ENCODE data around the gene PLPPR1. TPM values are rescaled to one million over a fixed set of nuclear protein-coding genes. Genes with fewer than 3 reads are reported as not detected.

PLPPR1 gene
- total RNA-seq, 1 experiment from 2014 or later: not detected

DNA sequence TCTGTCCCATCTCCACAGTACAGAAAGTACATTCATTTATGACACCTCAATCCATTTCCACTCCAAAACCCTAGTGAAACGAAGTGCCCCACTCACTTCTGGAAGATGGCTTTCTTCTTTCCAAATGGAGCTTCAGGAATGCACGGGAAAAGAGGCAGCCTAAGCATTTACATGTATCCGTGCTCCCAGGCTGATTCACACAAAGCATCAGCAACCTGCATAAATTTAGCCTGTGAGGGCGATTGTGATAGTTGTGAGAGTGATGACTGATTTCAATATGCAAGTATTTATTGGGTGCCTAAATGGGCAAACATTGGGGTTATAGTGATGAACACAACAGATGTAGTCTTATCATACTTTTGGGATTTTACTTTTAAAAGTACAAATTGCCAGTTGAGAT, 86.6 kb downstream of the PLPPR1 start:
- Histone ChIP-seq H3K9me3 (ENCODE audit: control insufficient read depth in 1 of 2, insufficient read depth in 1 of 2, low read depth in 1 of 2, low read length in 2 of 2) (no peaks in the 10 kb centered on the region), H4K20me1 (ENCODE audit: insufficient read depth) (no peaks in the 10 kb centered on the region), H3K4me3 (replicated peaks in 1 of 2; ENCODE audit: low read depth in 1 of 2, low read length in 2 of 2) (no peak overlapping the region), H3K9ac (ENCODE audit: low read length) (no peak overlapping the region), H3K4me2 (ENCODE audit: low read length) (no peak overlapping the region), H3K9me2 (ENCODE audit: insufficient read depth) (no peaks in the 10 kb centered on the region), H3K27me3 (ENCODE audit: insufficient read depth, low read length) (peaks cover 6% of the 10 kb centered on the region; the same call in 1 of the 2 replicates), H3K4me1 (ENCODE audit: control insufficient read depth in 1 of 2, insufficient read depth in 2 of 2, low read length in 2 of 2) (no peaks in the 10 kb centered on the region), H3K79me2 (ENCODE audit: insufficient read depth, low read length) (no peaks in the 10 kb centered on the region), H3K36me3 (ENCODE audit: control insufficient read depth in 1 of 2, insufficient read depth in 2 of 2, low read length in 2 of 2) (no peaks in the 10 kb centered on the region), H3K27ac (ENCODE audit: low read depth, low read length) (no peak overlapping the region), H2AFZ (ENCODE audit: low read depth, low read length, poor library complexity, severe bottlenecking) (no peak overlapping the region)
- ChIA-PET RAD21 (ENCODE audit: low non-redundant PET in 1 of 2, low total read pairs in 2 of 2, uncharacterized antibody in 2 of 2, unreplicated experiment in 2 of 2) (no interaction called here), CTCF (no interaction called here), POLR2A (no interaction called here)
- ATAC-seq: no peak
- no peak for DNase-seq (ENCODE audit: low read depth, low spot score)
- TF ChIP-seq JUND (IDR thresholded peaks at IDR 0.05) (no peak), TCF7L2 (IDR thresholded peaks at IDR 0.05; ENCODE audit: borderline replicate concordance, extremely low read depth, insufficient read depth, insufficient read length) (no peak), ZNF274 (IDR thresholded peaks at IDR 0.05; ENCODE audit: low read depth, low read length) (no peak), EGR1 (IDR thresholded peaks at IDR 0.05; ENCODE audit: low read depth) (no peak), EZH2phosphoT487 (IDR thresholded peaks at IDR 0.05; ENCODE audit: borderline replicate concordance) (no peak), ZFX (IDR thresholded peaks at IDR 0.05) (no peak), FOSL1 (IDR thresholded peaks at IDR 0.05; ENCODE audit: low read depth) (no peak), SIN3A (IDR thresholded peaks at IDR 0.05; ENCODE audit: low read depth) (no peak), CBX3 (IDR thresholded peaks at IDR 0.05; ENCODE audit: low read depth) (no peak), ELF1 (IDR thresholded peaks at IDR 0.05; ENCODE audit: borderline replicate concordance, low read depth) (no peak), CEBPB (IDR thresholded peaks at IDR 0.05; ENCODE audit: low read depth) (no peak), SP1 (IDR thresholded peaks at IDR 0.05; ENCODE audit: low read depth) (no peak), SRF (IDR thresholded peaks at IDR 0.05; ENCODE audit: low read depth) (no peak)
- TF ChIP-seq, protein P1, sequence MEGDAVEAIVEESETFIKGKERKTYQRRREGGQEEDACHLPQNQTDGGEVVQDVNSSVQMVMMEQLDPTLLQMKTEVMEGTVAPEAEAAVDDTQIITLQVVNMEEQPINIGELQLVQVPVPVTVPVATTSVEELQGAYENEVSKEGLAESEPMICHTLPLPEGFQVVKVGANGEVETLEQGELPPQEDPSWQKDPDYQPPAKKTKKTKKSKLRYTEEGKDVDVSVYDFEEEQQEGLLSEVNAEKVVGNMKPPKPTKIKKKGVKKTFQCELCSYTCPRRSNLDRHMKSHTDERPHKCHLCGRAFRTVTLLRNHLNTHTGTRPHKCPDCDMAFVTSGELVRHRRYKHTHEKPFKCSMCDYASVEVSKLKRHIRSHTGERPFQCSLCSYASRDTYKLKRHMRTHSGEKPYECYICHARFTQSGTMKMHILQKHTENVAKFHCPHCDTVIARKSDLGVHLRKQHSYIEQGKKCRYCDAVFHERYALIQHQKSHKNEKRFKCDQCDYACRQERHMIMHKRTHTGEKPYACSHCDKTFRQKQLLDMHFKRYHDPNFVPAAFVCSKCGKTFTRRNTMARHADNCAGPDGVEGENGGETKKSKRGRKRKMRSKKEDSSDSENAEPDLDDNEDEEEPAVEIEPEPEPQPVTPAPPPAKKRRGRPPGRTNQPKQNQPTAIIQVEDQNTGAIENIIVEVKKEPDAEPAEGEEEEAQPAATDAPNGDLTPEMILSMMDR (IDR thresholded peaks at IDR 0.05 in 2 of 3, conservative IDR thresholded peaks at IDR 0.05 in 1 of 3; ENCODE audit: borderline replicate concordance in 1 of 3, insufficient read depth in 1 of 3, low read depth in 2 of 3, low read length in 2 of 3): no peak
- TF ChIP-seq, protein P2, sequence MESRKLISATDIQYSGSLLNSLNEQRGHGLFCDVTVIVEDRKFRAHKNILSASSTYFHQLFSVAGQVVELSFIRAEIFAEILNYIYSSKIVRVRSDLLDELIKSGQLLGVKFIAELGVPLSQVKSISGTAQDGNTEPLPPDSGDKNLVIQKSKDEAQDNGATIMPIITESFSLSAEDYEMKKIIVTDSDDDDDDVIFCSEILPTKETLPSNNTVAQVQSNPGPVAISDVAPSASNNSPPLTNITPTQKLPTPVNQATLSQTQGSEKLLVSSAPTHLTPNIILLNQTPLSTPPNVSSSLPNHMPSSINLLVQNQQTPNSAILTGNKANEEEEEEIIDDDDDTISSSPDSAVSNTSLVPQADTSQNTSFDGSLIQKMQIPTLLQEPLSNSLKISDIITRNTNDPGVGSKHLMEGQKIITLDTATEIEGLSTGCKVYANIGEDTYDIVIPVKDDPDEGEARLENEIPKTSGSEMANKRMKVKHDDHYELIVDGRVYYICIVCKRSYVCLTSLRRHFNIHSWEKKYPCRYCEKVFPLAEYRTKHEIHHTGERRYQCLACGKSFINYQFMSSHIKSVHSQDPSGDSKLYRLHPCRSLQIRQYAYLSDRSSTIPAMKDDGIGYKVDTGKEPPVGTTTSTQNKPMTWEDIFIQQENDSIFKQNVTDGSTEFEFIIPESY (IDR thresholded peaks at IDR 0.05; ENCODE audit: extremely low read depth, insufficient replicate concordance, low read length): no peak
- TF ChIP-seq, protein P3, sequence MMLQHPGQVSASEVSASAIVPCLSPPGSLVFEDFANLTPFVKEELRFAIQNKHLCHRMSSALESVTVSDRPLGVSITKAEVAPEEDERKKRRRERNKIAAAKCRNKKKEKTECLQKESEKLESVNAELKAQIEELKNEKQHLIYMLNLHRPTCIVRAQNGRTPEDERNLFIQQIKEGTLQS (IDR thresholded peaks at IDR 0.05): no peak
- TF ChIP-seq, protein P4, sequence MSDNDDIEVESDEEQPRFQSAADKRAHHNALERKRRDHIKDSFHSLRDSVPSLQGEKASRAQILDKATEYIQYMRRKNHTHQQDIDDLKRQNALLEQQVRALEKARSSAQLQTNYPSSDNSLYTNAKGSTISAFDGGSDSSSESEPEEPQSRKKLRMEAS (IDR thresholded peaks at IDR 0.05): no peak
- TF ChIP-seq, protein P5, sequence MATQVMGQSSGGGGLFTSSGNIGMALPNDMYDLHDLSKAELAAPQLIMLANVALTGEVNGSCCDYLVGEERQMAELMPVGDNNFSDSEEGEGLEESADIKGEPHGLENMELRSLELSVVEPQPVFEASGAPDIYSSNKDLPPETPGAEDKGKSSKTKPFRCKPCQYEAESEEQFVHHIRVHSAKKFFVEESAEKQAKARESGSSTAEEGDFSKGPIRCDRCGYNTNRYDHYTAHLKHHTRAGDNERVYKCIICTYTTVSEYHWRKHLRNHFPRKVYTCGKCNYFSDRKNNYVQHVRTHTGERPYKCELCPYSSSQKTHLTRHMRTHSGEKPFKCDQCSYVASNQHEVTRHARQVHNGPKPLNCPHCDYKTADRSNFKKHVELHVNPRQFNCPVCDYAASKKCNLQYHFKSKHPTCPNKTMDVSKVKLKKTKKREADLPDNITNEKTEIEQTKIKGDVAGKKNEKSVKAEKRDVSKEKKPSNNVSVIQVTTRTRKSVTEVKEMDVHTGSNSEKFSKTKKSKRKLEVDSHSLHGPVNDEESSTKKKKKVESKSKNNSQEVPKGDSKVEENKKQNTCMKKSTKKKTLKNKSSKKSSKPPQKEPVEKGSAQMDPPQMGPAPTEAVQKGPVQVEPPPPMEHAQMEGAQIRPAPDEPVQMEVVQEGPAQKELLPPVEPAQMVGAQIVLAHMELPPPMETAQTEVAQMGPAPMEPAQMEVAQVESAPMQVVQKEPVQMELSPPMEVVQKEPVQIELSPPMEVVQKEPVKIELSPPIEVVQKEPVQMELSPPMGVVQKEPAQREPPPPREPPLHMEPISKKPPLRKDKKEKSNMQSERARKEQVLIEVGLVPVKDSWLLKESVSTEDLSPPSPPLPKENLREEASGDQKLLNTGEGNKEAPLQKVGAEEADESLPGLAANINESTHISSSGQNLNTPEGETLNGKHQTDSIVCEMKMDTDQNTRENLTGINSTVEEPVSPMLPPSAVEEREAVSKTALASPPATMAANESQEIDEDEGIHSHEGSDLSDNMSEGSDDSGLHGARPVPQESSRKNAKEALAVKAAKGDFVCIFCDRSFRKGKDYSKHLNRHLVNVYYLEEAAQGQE (IDR thresholded peaks at IDR 0.05; ENCODE audit: low read depth): no peak
- no TSS peak for BruUV-seq (replicated peaks)
- intact Hi-C loops (cut with micrococcal nuclease): no loop called here
